SK-N-SH treated with all-trans-retinoic acid at 6 μM for 48 hours (cell line): Measurements from ENCODE around the gene TMEM214.

Experiments
- CSDC2 ChIP-seq: fragments of 250-450 bp; sonication (Bioruptor Pico); IDR thresholded peaks from 2 replicates; pipeline ENCODE4 v1.5.0; 2020; ENCODE audit warnings: mild to moderate bottlenecking, moderate library complexity
- GLIS3 ChIP-seq: fragments of 250-450 bp; sonication (Bioruptor Pico); IDR thresholded peaks from 2 replicates; pipeline ENCODE4 v1.5.0; 2020; ENCODE audit warnings: mild to moderate bottlenecking, moderate library complexity
- ISL1 ChIP-seq: fragments of 250-450 bp; sonication (Bioruptor Pico); IDR thresholded peaks from 2 replicates; pipeline ENCODE4 v2.1.2; 2022; ENCODE audit warnings: mild to moderate bottlenecking, moderate library complexity
- PPARA ChIP-seq: fragments of 250-450 bp; sonication (Bioruptor Pico); IDR thresholded peaks from 2 replicates; pipeline ENCODE4 v1.5.0; 2020; ENCODE audit warnings: mild to moderate bottlenecking, borderline replicate concordance
- RARB ChIP-seq: fragments of 250-450 bp; sonication (Bioruptor Pico); IDR thresholded peaks from 2 replicates; pipeline ENCODE4 v1.8.0; 2021; ENCODE audit warnings: mild to moderate bottlenecking, moderate library complexity
- ZFP3 ChIP-seq: fragments of 250-450 bp; sonication (Bioruptor Pico); IDR thresholded peaks from 2 replicates; pipeline ENCODE4 v1.5.0; 2020; ENCODE audit warnings: mild to moderate bottlenecking, moderate library complexity
- ZFP30 ChIP-seq: fragments of 450-650 bp; formaldehyde crosslinking; IDR thresholded peaks from 2 replicates; pipeline ENCODE4 v1.5.0; 2022; ENCODE audit warnings: mild to moderate bottlenecking, moderate library complexity
- ZNF70 ChIP-seq: fragments of 450-650 bp; formaldehyde crosslinking; IDR thresholded peaks from 2 replicates; pipeline ENCODE4 v1.5.0; 2020; ENCODE audit warnings: mild to moderate bottlenecking, moderate library complexity
- TF ChIP-seq, protein P1 (sequence below): fragments of 250-450 bp; sonication (Bioruptor Pico); IDR thresholded peaks from 2 replicates; pipeline ENCODE4 v1.5.0; 2020; ENCODE audit warnings: mild to moderate bottlenecking, moderate library complexity
- TF ChIP-seq, protein P2 (sequence below): fragments of 250-450 bp; sonication (Bioruptor Pico); IDR thresholded peaks from 2 replicates; pipeline ENCODE4 v1.5.1; 2021; ENCODE audit warnings: mild to moderate bottlenecking, moderate library complexity
- TF ChIP-seq, protein P3 (sequence below): fragments of 250-450 bp; sonication (Bioruptor Pico); IDR thresholded peaks from 2 replicates; pipeline ENCODE4 v1.5.1; 2020; ENCODE audit warnings: low read depth, mild to moderate bottlenecking, moderate library complexity

GRCh38 chr2:27071990-27072830 is 39.4 kb downstream of the TMEM214 start:
- TF ChIP-seq CSDC2 (CRISPR knock-in tag) (no peak), ZFP3 (CRISPR knock-in tag) (no peak), ZFP30 (no peak), RARB (CRISPR knock-in tag) (no peak), GLIS3 (CRISPR knock-in tag) (peak; percentile 11; the same call in 1 of the 2 replicates), ZNF70 (peak; percentile 100), PPARA (CRISPR knock-in tag) (no peak), ISL1 (peak; percentile 19; the same call in 1 of the 2 replicates)
- TF ChIP-seq, protein P1, sequence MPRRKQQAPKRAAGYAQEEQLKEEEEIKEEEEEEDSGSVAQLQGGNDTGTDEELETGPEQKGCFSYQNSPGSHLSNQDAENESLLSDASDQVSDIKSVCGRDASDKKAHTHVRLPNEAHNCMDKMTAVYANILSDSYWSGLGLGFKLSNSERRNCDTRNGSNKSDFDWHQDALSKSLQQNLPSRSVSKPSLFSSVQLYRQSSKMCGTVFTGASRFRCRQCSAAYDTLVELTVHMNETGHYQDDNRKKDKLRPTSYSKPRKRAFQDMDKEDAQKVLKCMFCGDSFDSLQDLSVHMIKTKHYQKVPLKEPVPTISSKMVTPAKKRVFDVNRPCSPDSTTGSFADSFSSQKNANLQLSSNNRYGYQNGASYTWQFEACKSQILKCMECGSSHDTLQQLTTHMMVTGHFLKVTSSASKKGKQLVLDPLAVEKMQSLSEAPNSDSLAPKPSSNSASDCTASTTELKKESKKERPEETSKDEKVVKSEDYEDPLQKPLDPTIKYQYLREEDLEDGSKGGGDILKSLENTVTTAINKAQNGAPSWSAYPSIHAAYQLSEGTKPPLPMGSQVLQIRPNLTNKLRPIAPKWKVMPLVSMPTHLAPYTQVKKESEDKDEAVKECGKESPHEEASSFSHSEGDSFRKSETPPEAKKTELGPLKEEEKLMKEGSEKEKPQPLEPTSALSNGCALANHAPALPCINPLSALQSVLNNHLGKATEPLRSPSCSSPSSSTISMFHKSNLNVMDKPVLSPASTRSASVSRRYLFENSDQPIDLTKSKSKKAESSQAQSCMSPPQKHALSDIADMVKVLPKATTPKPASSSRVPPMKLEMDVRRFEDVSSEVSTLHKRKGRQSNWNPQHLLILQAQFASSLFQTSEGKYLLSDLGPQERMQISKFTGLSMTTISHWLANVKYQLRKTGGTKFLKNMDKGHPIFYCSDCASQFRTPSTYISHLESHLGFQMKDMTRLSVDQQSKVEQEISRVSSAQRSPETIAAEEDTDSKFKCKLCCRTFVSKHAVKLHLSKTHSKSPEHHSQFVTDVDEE = peak; percentile 48; the same call in 1 of the 2 replicates
- TF ChIP-seq, protein P2, sequence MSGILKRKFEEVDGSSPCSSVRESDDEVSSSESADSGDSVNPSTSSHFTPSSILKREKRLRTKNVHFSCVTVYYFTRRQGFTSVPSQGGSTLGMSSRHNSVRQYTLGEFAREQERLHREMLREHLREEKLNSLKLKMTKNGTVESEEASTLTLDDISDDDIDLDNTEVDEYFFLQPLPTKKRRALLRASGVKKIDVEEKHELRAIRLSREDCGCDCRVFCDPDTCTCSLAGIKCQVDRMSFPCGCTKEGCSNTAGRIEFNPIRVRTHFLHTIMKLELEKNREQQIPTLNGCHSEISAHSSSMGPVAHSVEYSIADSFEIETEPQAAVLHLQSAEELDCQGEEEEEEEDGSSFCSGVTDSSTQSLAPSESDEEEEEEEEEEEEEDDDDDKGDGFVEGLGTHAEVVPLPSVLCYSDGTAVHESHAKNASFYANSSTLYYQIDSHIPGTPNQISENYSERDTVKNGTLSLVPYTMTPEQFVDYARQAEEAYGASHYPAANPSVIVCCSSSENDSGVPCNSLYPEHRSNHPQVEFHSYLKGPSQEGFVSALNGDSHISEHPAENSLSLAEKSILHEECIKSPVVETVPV (CRISPR knock-in tag) = no peak
- TF ChIP-seq, protein P3, sequence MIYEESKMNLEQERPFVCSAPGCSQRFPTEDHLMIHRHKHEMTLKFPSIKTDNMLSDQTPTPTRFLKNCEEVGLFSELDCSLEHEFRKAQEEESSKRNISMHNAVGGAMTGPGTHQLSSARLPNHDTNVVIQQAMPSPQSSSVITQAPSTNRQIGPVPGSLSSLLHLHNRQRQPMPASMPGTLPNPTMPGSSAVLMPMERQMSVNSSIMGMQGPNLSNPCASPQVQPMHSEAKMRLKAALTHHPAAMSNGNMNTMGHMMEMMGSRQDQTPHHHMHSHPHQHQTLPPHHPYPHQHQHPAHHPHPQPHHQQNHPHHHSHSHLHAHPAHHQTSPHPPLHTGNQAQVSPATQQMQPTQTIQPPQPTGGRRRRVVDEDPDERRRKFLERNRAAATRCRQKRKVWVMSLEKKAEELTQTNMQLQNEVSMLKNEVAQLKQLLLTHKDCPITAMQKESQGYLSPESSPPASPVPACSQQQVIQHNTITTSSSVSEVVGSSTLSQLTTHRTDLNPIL = no peak
